Keratinocyte (primary cell): ENCODE measurements around the gene PYCR2. TPM values are rescaled to one million over a fixed set of nuclear protein-coding genes. Genes with fewer than 3 reads are reported as not detected.

Source experiments
- DNase-seq: peaks from one replicate; pipeline ENCODE4 v3.0.0-alpha.2; 2011; ENCODE audit warnings: low read depth, missing footprints, low spot score
- FAIRE-seq: peaks from 2 replicates; lab custom pipeline; 2011; peaks lifted over from hg19 to GRCh38; lab: Jason Lieb, UNC
- H2AFZ ChIP-seq: 2 replicates; pipeline ENCODE4 v1.6.0; 2012; ENCODE audit warnings: low read length, control low read depth, inconsistent platforms; ENCODE audit not compliant: control insufficient read depth
- H3K27ac ChIP-seq: 2 replicates; pipeline ENCODE4 v1.5.1; 2011; ENCODE audit warnings: low read length; ENCODE audit not compliant: control insufficient read depth, insufficient read depth
- H3K27me3 ChIP-seq: 3 replicates; pipeline ENCODE4 v1.6.0; 2011; ENCODE audit warnings: low read length; ENCODE audit not compliant: control insufficient read depth, insufficient read depth; ENCODE audit errors: extremely low read depth
- H3K36me3 ChIP-seq, 2 experiments: 2 replicates in 1 of 2; 3 replicates in 1 of 2; pipeline ENCODE4 v1.5.1; 2011; ENCODE audit warnings: low read length in 2 of 2, mild to moderate bottlenecking in 1 of 2; ENCODE audit not compliant: control insufficient read depth in 2 of 2, insufficient read depth in 2 of 2; ENCODE audit errors: extremely low read depth in 1 of 2
- H3K4me1 ChIP-seq: 3 replicates; pipeline ENCODE4 v1.5.1; 2011; ENCODE audit warnings: low read length; ENCODE audit not compliant: control insufficient read depth, insufficient read depth; ENCODE audit errors: extremely low read depth
- H3K4me2 ChIP-seq: 3 replicates; pipeline ENCODE4 v1.6.0; 2011; ENCODE audit warnings: low read depth, low read length; ENCODE audit not compliant: control insufficient read depth, insufficient read depth; ENCODE audit errors: extremely low read depth
- H3K4me3 ChIP-seq, 3 experiments: fragments of 200-600 bp in 1 of 3; sonication (generic) in 1 of 3; 2 replicates in 2 of 3; 3 replicates in 1 of 3; pipeline ENCODE4 v1.5.1; 2011 to 2016; ENCODE audit warnings: low read length in 3 of 3, mild to moderate bottlenecking in 3 of 3, control low read depth in 2 of 3, inconsistent platforms in 1 of 3, low read depth in 1 of 3, mixed read lengths in 1 of 3, mixed run types in 1 of 3, moderate library complexity in 1 of 3; ENCODE audit not compliant: control insufficient read depth in 2 of 3, insufficient read depth in 2 of 3; ENCODE audit errors: extremely low read depth in 1 of 3
- H3K79me2 ChIP-seq: 2 replicates; pipeline ENCODE4 v1.6.0; 2012; ENCODE audit warnings: low read length; ENCODE audit not compliant: control insufficient read depth, insufficient read depth
- H3K9ac ChIP-seq: 3 replicates; pipeline ENCODE4 v1.6.0; 2011; ENCODE audit warnings: low read length; ENCODE audit not compliant: control insufficient read depth, insufficient read depth; ENCODE audit errors: extremely low read depth
- H3K9me1 ChIP-seq: 3 replicates; pipeline ENCODE4 v1.6.0; 2011; ENCODE audit warnings: low read length; ENCODE audit not compliant: control insufficient read depth, insufficient read depth; ENCODE audit errors: extremely low read depth
- H3K9me3 ChIP-seq: 2 replicates; pipeline ENCODE4 v1.5.1; 2012; ENCODE audit warnings: low read depth, low read length; ENCODE audit not compliant: control insufficient read depth
- H4K20me1 ChIP-seq: 3 replicates; pipeline ENCODE4 v1.6.0; 2011; ENCODE audit warnings: low read length; ENCODE audit not compliant: control insufficient read depth, insufficient read depth; ENCODE audit errors: extremely low read depth
- EZH2 ChIP-seq: IDR thresholded peaks from one replicate; pipeline ENCODE4 v1.6.1; 2012; ENCODE audit warnings: inconsistent platforms, mild to moderate bottlenecking, low read length, moderate library complexity
- dilution Hi-C: fragments of 300-500 bp; cut with MboI; formaldehyde crosslinking; loops from one replicate; pipeline ENCODE4 v1.7.0; 2020; ENCODE audit warnings: low sequenced_read_pairs; ENCODE audit not compliant: extremely low pct_ligation_motif_present
- polyA plus RNA-seq, 5 experiments: library from polyadenylated mRNA; depleted of rRNA in 3 of 5; stranded (reverse) in 3 of 5; stranded (forward) in 1 of 5; unstranded in 1 of 5; fragments of >200 nt; gene quantifications; 1 replicate in 1 of 5; 2 replicates in 3 of 5; 3 replicates in 1 of 5; pipeline versions ENCODE4 v1.2.1 to v1.2.3, GENCODE V29; 2011 to 2012; ENCODE audit warnings: missing spikeins in 2 of 5, low read depth in 1 of 5, low replicate concordance in 1 of 5
- TF ChIP-seq, protein P1 (sequence below), 3 experiments: IDR thresholded peaks in 1 of 3; conservative IDR thresholded peaks in 1 of 3; optimal IDR thresholded peaks in 1 of 3; 2 replicates in 2 of 3; 3 replicates in 1 of 3; pipeline versions ENCODE3 to v1.5.1; 2011; ENCODE audit warnings: low read length in 3 of 3, mild to moderate bottlenecking in 3 of 3, moderate library complexity in 2 of 3, control low read depth in 1 of 3, inconsistent platforms in 1 of 3; ENCODE audit not compliant: insufficient read depth in 2 of 3; ENCODE audit errors: extremely low read depth in 1 of 3

The PYCR2 gene
- polyA plus RNA-seq, 1 donor (not counting 4 experiments of a cell fraction or from before 2014, with no cell fraction given): 45.5 TPM

DNA sequence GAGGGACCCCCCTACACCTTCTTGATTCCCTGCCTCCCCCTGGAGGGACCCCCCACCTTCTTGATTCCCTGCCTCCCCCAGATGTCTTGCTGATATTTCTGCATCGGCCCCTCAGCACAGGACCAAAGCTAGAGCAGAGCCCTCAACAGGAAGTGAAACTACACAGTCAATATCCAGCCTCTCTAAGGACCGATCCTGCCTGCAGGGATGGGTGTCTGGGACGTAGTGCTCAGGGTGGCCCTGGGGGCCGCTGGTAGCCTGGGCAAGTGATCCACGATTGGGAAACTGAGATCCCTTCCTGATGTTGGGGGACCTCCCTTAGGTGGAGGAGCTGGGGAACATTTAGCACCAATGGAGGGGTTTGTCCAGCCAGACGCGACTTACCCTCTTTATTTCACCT is 20.9 kb upstream of the PYCR2 start:
- TF ChIP-seq, protein P1, sequence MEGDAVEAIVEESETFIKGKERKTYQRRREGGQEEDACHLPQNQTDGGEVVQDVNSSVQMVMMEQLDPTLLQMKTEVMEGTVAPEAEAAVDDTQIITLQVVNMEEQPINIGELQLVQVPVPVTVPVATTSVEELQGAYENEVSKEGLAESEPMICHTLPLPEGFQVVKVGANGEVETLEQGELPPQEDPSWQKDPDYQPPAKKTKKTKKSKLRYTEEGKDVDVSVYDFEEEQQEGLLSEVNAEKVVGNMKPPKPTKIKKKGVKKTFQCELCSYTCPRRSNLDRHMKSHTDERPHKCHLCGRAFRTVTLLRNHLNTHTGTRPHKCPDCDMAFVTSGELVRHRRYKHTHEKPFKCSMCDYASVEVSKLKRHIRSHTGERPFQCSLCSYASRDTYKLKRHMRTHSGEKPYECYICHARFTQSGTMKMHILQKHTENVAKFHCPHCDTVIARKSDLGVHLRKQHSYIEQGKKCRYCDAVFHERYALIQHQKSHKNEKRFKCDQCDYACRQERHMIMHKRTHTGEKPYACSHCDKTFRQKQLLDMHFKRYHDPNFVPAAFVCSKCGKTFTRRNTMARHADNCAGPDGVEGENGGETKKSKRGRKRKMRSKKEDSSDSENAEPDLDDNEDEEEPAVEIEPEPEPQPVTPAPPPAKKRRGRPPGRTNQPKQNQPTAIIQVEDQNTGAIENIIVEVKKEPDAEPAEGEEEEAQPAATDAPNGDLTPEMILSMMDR (optimal IDR thresholded peaks at IDR 0.05 in 1 of 3, IDR thresholded peaks at IDR 0.05 in 1 of 3, conservative IDR thresholded peaks at IDR 0.05 in 1 of 3; ENCODE audit: extremely low read depth in 1 of 3, insufficient read depth in 2 of 3, low read length in 3 of 3): no peak
- no peak for TF ChIP-seq EZH2
- Histone ChIP-seq H3K4me2 (no peak overlapping the region), H4K20me1 (no peaks in the 10 kb centered on the region), H3K9me1 (no peaks in the 10 kb centered on the region), H3K36me3 (no peaks in the 10 kb centered on the region), H2AFZ (no peak overlapping the region), H3K27ac (no peak overlapping the region), H3K4me3 (no peak overlapping the region), H3K4me1 (peaks cover 6% of the 10 kb centered on the region), H3K9me3 (no peaks in the 10 kb centered on the region), H3K27me3 (peaks cover 16% of the 10 kb centered on the region), H3K79me2 (no peaks in the 10 kb centered on the region), H3K9ac (no peak overlapping the region)
- DNase-seq (no peak), FAIRE-seq (no peak)
- dilution Hi-C loops: no loop called here

DNA sequence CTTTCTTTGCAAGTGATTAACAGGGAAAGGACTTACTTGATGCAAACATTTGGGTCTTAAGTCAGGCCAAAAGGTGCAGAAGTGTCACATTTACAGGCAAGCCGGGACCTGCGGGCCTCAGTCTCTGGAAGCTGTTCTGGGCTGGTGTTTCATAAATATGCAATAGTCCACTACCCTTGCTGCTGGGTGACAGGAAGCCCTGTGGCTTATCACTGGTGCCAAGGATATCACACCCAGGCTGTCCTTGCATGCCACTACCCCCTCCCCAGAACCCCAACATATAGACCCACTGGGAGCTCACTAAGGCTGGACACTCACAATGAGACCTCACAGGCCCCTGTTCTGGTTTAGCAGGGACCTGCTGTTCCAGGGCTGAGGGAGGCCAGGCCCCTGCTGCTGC is 20.3 kb upstream of the PYCR2 start:
- peaks cover 6% of the 10 kb centered on the region for H3K4me1 ChIP-seq
- no peaks in the 10 kb centered on the region for H3K9me3 ChIP-seq
- no peaks in the 10 kb centered on the region for H4K20me1 ChIP-seq
- DNase-seq: no peak
- TF ChIP-seq, protein P1 (optimal IDR thresholded peaks at IDR 0.05 in 1 of 3, IDR thresholded peaks at IDR 0.05 in 1 of 3, conservative IDR thresholded peaks at IDR 0.05 in 1 of 3; ENCODE audit: extremely low read depth in 1 of 3, insufficient read depth in 2 of 3, low read length in 3 of 3): no peak
- TF ChIP-seq EZH2: no peak
- no peaks in the 10 kb centered on the region for H3K9me1 ChIP-seq
- dilution Hi-C loops: no loop called here
- no peak overlapping the region for H3K4me2 ChIP-seq
- peaks cover 16% of the 10 kb centered on the region for H3K27me3 ChIP-seq
- H2AFZ ChIP-seq: no peak overlapping the region
- FAIRE-seq: no peak
- H3K4me3 ChIP-seq: no peak overlapping the region
- no peak overlapping the region for H3K9ac ChIP-seq
- no peak overlapping the region for H3K27ac ChIP-seq
- no peaks in the 10 kb centered on the region for H3K36me3 ChIP-seq
- no peaks in the 10 kb centered on the region for H3K79me2 ChIP-seq
